Activated B cell treated with CpG ODN at 0.5 μM for 24 hours (primary cell): ENCODE data around the gene MYO18A. TPM values are rescaled to one million over a fixed set of nuclear protein-coding genes. Genes with fewer than 3 reads are reported as not detected.

Source experiments
- ATAC-seq: fragments of 200-7000 bp; cut with Tn5 transposase; one replicate; pipeline ENCODE4 v1.10.0; 2021; ENCODE audit warnings: low read depth, mild to moderate bottlenecking, moderate library complexity
- CTCF ChIA-PET: fragments of 350-600 bp; sonication (Branson Sonifier 250); formaldehyde crosslinking; loops from one replicate; lab custom pipeline; 2021; ENCODE audit warnings: antibody characterized with exemption; lab: Charles Lee
- POLR2A ChIA-PET: fragments of 350-600 bp; sonication (Branson Sonifier 250); formaldehyde crosslinking; loops from one replicate; lab custom pipeline; 2021; ENCODE audit warnings: antibody characterized with exemption; lab: Charles Lee
- DNase-seq: peaks from one replicate; pipeline ENCODE4 v3.0.0; 2022
- H3K27ac Mint-ChIP-seq: one replicate; pipeline ENCODE4 v1.8.0; 2020; ENCODE audit warnings: mixed read lengths
- H3K27me3 Mint-ChIP-seq: one replicate; pipeline ENCODE4 v1.8.0; 2021; ENCODE audit warnings: mixed read lengths
- H3K36me3 Mint-ChIP-seq: one replicate; pipeline ENCODE4 v1.8.0; 2021; ENCODE audit warnings: low read depth, mixed read lengths
- H3K4me1 Mint-ChIP-seq: one replicate; pipeline ENCODE4 v1.8.0; 2021; ENCODE audit warnings: mixed read lengths
- H3K4me3 Mint-ChIP-seq: one replicate; pipeline ENCODE4 v1.8.0; 2020; ENCODE audit warnings: mild to moderate bottlenecking, mixed read lengths
- H3K9me3 Mint-ChIP-seq: one replicate; pipeline ENCODE4 v1.8.0; 2020; ENCODE audit warnings: mixed read lengths
- intact Hi-C: fragments of 100-400 bp; cut with micrococcal nuclease; formaldehyde crosslinking; loops from one replicate; pipeline ENCODE4 v1.15.1; 2024
- total RNA-seq: library from RNA; stranded (reverse); gene quantifications from 2 replicates; pipeline ENCODE4 v1.2.3, GENCODE V29; 2022
- TF ChIP-seq, protein P1 (sequence below): fragments of 200-600 bp; IDR thresholded peaks from one replicate; pipeline ENCODE4 v1.8.0; 2022; ENCODE audit warnings: antibody characterized with exemption, mild to moderate bottlenecking

Gene MYO18A
- total RNA-seq, 1 donor from 2014 or later: 79.8 TPM

DNA sequence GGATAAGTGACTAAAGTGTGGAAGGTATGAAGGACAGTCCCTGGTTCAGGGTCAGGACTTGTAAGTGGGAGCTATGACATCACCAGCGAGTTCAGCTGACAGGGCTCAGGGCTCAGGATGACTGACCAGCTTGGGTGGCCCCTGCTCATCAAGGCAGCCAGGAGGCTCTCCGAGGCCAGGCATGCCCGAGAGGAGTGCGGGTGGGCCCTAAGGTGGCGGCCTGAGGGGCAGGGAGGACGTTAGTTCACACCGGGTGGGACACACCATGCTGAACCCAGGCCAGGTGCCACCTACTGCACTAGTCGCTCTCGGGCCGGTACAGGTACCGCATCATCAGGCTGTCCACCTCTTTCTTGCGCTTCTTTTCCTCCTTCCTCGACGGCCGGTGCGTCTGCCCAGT is 100.8 kb downstream of the MYO18A start:
- POLR2A ChIA-PET: interaction anchor here (0.6 kb wide), 1 partner anchor 99 kb away, joined by 5 read pairs; no protein-coding TSS in a partner anchor
- no peak overlapping the region for H3K27ac Mint-ChIP-seq
- H3K4me1 Mint-ChIP-seq: no peaks in the 10 kb centered on the region
- no peaks in the 10 kb centered on the region for H3K9me3 Mint-ChIP-seq
- DNase-seq (no peak), ATAC-seq (no peak)
- H3K36me3 Mint-ChIP-seq: peaks cover 71% of the 10 kb centered on the region
- CTCF ChIA-PET: no interaction called here
- no peak overlapping the region for H3K4me3 Mint-ChIP-seq
- no peaks in the 10 kb centered on the region for H3K27me3 Mint-ChIP-seq
- intact Hi-C loops: no loop called here
- TF ChIP-seq, protein P1, sequence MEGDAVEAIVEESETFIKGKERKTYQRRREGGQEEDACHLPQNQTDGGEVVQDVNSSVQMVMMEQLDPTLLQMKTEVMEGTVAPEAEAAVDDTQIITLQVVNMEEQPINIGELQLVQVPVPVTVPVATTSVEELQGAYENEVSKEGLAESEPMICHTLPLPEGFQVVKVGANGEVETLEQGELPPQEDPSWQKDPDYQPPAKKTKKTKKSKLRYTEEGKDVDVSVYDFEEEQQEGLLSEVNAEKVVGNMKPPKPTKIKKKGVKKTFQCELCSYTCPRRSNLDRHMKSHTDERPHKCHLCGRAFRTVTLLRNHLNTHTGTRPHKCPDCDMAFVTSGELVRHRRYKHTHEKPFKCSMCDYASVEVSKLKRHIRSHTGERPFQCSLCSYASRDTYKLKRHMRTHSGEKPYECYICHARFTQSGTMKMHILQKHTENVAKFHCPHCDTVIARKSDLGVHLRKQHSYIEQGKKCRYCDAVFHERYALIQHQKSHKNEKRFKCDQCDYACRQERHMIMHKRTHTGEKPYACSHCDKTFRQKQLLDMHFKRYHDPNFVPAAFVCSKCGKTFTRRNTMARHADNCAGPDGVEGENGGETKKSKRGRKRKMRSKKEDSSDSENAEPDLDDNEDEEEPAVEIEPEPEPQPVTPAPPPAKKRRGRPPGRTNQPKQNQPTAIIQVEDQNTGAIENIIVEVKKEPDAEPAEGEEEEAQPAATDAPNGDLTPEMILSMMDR: no peak

DNA sequence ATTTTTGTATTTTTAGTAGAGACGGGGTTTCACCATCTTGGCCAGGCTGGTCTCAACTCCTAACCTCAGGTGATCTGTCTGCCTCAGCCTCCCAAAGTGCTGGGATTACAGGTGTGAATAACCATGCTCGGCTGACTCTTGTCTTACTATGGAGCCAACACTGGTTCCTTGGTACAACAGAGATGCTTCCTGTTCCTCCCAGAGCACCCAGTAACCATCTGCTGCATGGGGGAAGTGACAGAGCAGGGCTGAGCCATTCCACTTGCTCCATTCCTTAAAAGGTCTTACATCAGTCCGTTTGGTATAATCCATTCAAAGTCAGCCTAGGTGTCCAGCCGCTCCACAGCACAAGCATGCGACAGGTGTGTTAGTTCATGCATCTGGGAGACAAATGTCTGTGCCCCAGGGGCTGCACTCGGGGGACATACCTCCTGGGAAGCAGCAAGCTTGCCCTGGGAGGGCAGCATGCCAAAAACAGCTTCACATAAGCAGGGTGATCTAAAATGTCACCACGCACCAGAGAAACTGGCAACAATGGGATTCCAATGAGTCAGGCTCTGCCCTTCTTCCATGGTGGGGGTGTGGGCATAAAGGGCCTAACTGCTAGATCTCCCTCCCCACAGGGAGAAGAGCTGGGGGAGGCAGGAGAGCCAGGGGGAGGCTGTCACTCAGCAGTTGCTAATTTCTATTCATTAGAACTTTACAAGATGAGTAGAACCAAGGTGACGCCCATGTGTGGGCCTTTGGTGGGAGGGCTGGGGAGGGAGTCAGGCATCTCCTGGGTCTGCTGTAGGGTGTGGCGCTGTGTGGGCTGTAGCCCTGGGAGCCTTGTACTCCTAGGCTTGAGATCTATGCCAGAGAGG is 101.8 kb downstream of the MYO18A start:
- ChIA-PET POLR2A (no interaction called here), CTCF (no interaction called here)
- TF ChIP-seq, protein P1: no peak
- Mint-ChIP-seq H3K4me1 (no peaks in the 10 kb centered on the region), H3K9me3 (no peaks in the 10 kb centered on the region), H3K4me3 (no peak overlapping the region), H3K27ac (no peak overlapping the region), H3K27me3 (no peaks in the 10 kb centered on the region), H3K36me3 (peaks cover 63% of the 10 kb centered on the region)
- ATAC-seq (no peak), DNase-seq (no peak)
- intact Hi-C loops: no loop called here

DNA sequence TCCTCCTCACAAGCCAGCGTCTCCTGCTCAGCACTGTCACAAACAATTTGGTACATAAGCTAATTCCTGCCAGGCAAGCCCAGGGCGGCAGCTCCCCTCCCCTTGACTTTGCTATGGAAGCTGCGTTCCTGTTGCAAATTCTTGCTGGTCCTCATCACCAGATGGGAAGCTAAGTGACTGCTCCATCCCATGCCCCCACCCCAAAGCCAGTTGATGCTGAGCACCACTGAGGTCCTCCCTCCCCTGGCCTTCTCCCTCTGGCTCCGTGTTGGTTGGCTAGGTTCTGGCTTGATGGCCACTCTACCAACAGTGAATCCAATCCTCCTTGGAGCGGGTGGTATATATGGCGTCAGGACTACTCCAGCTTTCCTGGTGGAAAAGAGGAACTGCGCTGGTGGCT is 102.9 kb downstream of the MYO18A start:
- ChIA-PET CTCF (no interaction called here), POLR2A (no interaction called here)
- Mint-ChIP-seq H3K27me3 (no peaks in the 10 kb centered on the region), H3K4me3 (no peak overlapping the region), H3K4me1 (no peaks in the 10 kb centered on the region), H3K27ac (no peak overlapping the region), H3K9me3 (no peaks in the 10 kb centered on the region), H3K36me3 (peaks cover 59% of the 10 kb centered on the region)
- no peak for ATAC-seq
- intact Hi-C loops: no loop called here
- TF ChIP-seq, protein P1: no peak
- no peak for DNase-seq

DNA sequence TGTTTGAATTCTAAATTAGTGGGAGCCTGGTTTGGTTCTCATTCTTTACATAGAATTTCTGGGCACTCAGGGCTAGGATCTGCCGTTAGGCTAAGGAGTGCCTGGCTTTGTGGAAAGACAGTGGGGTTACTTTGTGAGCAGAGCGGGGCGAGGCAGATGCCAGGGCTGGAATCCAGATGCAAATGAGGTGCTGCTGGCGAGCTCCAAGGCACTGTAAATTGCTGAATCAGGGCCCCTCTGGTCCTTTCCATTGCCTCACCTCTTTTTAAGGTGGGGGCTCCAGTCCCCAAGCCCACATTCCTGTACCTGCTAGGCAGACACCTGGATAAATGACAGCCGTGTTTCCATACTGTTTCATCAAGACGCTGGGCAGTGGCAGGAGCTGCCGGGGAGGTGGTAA is 103.5 kb downstream of the MYO18A start:
- Mint-ChIP-seq H3K27me3 (no peaks in the 10 kb centered on the region), H3K36me3 (peaks cover 53% of the 10 kb centered on the region), H3K4me3 (no peak overlapping the region), H3K27ac (no peak overlapping the region), H3K4me1 (no peaks in the 10 kb centered on the region), H3K9me3 (no peaks in the 10 kb centered on the region)
- TF ChIP-seq, protein P1: no peak
- ATAC-seq: no peak
- no peak for DNase-seq
- POLR2A ChIA-PET: no interaction called here
- intact Hi-C loops: no loop called here
- CTCF ChIA-PET: no interaction called here

DNA sequence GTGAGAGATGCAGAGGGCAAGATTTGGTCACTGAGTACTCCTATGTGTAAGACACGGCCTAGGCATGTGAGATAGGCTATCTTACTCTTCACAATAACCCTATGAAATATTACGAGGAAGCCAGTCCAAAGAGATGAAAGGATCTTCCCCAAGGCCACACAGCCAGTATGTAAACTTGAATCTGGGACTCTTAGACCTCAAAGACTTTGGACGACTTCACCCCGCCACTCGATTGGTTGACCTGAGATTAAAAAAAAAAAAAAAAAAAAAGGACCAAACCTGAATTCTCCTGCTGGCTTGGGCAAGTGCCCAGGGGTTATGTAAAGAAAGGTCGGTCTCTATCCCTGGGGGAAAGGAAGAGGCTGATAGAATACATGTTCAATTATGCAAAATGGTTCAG is 104.1 kb downstream of the MYO18A start:
- Mint-ChIP-seq H3K4me1 (no peaks in the 10 kb centered on the region), H3K4me3 (no peak overlapping the region), H3K27ac (no peak overlapping the region), H3K36me3 (peaks cover 46% of the 10 kb centered on the region), H3K9me3 (no peaks in the 10 kb centered on the region), H3K27me3 (no peaks in the 10 kb centered on the region)
- intact Hi-C loops: no loop called here
- TF ChIP-seq, protein P1: no peak
- ATAC-seq: no peak
- CTCF ChIA-PET: interaction anchor here (1.4 to 1.5 kb wide), 2 partner anchors 41 to 111 kb away, joined by 3 to 5 read pairs; no protein-coding TSS in a partner anchor
- no peak for DNase-seq
- POLR2A ChIA-PET: no interaction called here
